Activated CD4-positive, alpha-beta T cell treated with anti-CD3 and anti-CD28 coated beads, Interleukin-10, Interleukin-2, amounts not matched to agents 100 ng/mL and 50 ng/mL, durations not matched to agents 16 hours and 8 hours (primary cell): ENCODE results near the gene ELOA2.
"Not testable (repeated sequence)": the region's sequence is repeated elsewhere in the genome, so short reads cannot be mapped to it uniquely, and the experiment has no call there.

Experiments used
- DNase-seq: peaks from one replicate; pipeline ENCODE4 v3.0.0-alpha.2; 2020

ELOA2 gene

DNA sequence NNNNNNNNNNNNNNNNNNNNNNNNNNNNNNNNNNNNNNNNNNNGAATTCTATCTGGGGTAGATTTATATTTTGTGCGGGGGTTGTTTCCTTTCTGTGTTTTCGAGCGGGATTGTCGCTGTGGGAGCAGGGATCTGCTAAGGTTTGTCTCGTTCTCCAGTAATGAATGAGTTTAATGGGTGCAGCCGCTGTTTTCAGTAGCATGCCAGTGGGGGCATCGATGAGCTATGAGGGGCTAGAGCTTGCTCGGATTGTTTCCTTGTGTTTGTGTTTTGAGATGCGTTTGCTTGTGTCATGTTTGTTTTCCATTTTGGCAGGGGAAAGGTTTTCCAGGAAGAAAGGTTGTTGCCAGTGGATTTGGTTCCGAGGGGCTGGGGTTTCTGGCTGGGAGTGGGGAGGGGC is 15.6 kb downstream of the ELOA2 start:
- DNase-seq = not testable (repeated sequence)
